Dedifferentiated amniotic fluid mesenchymal stem cell (primary cell): ENCODE results near the gene NAA35.
"Not testable (repeated sequence)": the region's sequence is repeated elsewhere in the genome, so short reads cannot be mapped to it uniquely, and the experiment has no call there.

ENCODE experiments used
- DNase-seq: peaks from one replicate; pipeline ENCODE4 v3.0.0-alpha.2; 2016; ENCODE audit errors: extremely low spot score

NAA35 gene

GRCh38 chr9:86034863-86035734 lies 94.2 kb downstream of the NAA35 start:
- no peak for DNase-seq

DNA sequence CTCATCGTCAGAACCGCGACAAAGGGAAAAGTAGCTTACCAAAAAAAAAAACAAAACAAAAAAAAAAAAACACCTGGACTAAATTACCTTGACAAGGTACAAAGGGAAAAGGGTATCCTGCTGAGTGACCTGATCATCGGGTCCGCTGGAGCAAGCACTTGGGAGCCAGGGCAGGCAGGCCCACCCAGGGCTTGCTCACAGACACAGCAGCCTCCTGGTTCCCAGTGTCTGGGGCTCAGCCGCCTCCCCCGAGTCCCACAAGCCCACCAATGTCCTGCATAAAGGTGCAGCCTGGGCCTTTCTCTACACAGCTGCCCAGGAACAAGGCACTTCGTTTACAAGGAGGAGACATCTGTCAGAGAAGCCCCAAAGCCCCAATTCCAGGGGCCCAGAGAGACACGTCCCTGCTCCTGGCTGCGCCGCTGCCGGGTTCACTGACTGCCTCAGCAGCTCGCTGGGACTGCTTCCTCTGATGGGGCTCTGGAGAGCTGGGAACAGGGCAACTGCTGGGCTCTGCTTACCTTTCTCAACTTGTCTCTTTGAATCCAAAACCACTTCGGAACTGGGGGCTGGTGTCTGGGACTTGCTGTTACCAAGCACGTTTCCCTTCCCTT lies 95.0 kb downstream of the NAA35 start:
- no peak for DNase-seq

GRCh38 chr9:86036555-86036954 lies 95.6 kb downstream of the NAA35 start:
- DNase-seq, result no peak

DNA sequence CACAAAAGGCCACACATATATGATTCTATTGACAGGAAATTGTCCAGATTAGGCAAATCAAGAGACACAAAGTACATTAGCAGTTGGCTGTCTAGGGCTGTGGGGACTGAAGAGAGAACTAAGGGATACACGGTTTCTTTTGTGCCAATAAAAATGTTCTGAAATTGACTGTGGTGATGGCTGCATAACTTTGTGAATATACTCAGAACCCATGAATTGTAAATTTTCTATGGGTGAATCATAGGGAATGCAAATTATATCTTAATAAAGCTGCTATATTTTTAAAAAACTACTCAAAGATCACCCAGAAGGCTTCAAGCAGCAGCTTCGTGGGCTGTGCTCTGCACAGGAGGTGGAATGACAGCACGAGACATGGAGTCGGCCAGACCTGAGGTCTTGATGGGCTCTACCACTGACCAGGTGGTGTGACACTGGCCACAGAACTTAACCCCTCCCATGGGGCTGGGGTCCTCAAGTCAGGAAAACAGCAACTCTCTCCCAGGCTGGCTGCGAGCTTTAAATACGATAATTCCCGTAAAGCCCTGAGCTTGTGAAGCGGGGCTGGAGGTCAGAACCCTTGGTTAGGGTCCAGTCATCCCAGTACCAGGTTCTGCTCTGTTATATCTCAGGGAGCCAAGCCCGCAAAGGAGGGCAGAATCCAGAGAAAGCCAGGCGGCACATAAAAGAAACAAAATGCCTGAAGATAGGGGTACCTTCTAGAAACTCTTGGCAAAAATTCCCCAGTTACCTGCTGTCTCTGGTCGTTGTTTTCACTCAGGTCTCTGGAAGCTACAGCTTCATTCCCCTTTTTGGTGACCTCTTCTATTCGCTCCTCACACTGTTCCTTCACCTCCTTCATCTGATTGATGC lies 99.3 kb downstream of the NAA35 start:
- no peak for DNase-seq

- DNase-seq, result no peak
These were observed 99.9 kb downstream of the NAA35 start for GRCh38 chr9:86040861-86041155.

DNA sequence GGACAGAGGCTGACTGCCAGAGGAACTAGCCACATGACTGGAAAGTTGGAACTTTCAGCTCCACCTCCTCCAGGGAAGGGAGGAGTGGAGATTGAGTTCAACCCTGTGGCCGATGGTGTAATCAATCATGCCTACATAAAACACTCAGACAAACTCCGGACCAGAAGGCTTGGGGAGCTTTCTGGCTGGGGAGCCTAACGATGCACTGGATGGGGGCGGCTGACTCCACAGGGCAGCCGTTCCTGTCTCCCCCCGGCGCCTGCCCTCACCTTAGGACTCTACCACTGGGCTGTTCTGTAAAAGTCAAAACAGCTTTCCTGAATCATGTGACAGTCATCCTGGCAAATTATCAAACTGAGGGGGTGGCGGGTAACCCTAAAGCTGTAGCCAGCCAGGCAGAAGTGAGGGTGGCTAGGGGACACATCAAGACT lies 100.4 kb downstream of the NAA35 start:
- DNase-seq, result no peak

DNA sequence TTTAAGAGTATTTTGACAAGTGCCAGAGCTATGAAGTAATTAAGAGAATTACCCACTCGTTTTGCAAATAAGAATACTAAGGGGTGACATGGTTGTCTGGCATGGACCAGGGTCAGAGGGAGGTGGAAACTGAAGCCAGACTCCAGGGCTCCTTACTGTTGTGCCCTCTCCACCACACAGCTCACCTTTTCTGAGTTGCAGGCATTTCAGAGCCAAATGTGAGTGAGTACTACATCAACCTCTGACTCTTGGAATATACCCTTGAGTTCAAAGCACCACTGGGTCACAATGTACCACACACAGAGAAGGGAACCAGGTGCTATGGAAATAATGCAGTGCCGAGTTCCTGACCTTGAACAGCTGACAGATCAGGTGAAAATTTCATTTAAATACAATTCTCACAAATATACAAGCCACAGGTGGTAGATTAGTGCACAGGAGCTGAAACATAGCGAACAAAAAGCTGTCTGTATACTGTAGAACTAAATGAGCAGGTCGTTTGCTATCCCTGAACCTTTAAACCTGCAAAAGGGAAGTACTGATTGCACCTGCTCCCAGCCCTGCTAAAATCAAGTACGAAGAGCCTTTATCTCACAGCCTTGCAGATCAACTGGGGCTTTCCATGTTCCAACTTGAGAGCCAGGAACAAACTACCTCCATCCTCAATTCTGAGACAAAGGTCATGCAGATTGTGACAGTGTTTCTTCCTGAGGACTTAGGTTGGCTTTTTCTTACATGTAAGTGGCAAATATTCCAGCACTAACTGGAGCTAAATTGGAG lies 101.4 kb downstream of the NAA35 start:
- no peak for DNase-seq

- DNase-seq, result no peak
These were observed 102.6 kb downstream of the NAA35 start for GRCh38 chr9:86043586-86043985.

DNA sequence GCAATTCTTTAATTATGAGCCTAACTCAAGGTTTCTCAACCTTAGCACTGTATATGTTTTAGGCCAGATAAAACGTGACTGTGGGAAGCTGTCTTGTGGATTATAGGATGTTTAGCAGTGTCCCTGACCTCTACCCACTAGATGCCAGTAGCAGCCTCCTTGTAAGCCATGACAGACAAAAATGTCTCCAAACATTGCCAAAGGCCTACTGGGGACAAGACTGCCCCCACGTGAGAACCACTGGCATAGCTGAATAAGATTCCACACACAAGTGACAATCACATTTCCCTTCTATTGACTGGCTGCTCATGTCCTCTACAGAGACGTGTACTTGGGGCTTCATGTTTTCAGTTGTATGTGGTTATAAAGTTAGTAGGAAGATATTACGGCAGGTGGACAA lies 103.1 kb downstream of the NAA35 start:
- DNase-seq, result no peak

GRCh38 chr9:86045654-86046053 lies 104.7 kb downstream of the NAA35 start:
- DNase-seq, result no peak

- no peak for DNase-seq
These were observed 105.2 kb downstream of the NAA35 start for GRCh38 chr9:86046071-86046636.

- no peak for DNase-seq
These were observed 106.0 kb downstream of the NAA35 start for GRCh38 chr9:86046930-86047341.

GRCh38 chr9:86047361-86047760 lies 106.4 kb downstream of the NAA35 start:
- DNase-seq, result no peak

DNA sequence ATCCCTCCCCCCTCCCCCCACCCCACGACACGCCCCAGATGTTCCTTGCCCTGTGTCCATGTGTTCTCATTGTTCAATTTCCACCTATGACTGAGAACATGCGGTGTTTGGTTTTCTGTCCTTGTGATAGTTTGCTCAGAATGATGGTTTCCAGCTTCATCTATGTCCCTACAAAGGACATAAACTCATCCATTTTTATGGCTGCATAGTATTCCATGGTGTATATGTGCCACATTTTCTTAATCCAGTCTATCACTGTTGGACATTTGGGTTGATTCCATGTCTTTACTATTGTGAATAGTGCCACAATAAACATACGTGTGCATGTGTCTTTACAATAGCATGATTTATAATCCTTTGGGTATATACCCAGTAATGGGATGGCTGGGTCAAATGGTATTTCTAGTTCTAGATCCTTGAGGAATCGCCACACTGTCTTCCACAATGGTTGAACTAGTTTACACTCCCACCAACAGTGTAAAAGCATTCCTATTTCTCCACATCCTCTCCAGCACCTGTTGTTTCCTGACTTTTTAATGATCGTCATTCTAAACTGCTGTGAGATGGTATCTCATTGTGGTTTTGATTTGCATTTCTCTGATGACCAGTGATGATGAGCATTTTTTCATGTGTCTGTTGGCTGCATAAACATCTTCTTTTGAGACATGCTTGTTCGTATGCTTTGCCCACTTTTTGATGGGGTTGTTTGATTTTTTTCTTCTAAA lies 107.2 kb downstream of the NAA35 start:
- DNase-seq, result not testable (repeated sequence)

DNA sequence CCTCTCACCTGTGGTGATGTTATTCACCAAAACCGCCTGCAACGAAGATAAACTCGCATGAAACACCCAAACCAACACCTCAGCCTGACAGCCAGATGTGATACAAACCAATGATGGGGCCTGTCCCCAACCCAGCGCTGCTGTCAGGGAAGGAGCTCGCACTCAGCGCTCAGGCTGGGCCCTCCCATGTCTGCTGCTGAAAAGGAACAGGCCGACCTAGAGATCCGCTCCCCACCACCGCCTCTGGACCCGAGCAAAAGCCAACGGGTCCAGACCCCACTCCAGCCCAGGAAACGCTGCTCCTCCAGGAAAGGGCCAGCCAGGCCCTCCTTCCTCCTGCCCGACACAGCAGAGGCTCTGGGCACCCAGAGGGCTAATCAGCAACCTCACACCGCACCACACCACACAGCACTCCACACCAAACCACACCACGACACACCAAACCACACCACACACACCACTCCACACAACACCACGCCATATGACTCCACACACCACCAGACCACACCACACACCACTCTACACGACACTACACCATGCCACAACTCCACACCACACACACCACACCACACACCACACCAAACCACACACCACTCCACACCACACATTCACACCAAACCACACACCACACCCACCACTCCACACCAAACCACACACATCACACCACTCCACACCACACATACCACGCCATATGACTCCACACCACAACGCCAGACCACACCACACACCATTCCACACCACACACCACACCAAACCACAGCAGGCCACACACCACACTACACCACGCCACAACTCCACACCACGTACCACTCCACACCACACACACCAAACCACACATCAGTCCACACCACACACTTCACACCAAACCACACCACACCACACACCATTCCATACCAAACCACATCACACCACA lies 111.9 kb downstream of the NAA35 start:
- DNase-seq, result no peak

GRCh38 chr9:86054695-86055094 lies 113.7 kb downstream of the NAA35 start:
- DNase-seq, result no peak

- DNase-seq, result no peak
These were observed 116.5 kb downstream of the NAA35 start for GRCh38 chr9:86057491-86057890.

DNA sequence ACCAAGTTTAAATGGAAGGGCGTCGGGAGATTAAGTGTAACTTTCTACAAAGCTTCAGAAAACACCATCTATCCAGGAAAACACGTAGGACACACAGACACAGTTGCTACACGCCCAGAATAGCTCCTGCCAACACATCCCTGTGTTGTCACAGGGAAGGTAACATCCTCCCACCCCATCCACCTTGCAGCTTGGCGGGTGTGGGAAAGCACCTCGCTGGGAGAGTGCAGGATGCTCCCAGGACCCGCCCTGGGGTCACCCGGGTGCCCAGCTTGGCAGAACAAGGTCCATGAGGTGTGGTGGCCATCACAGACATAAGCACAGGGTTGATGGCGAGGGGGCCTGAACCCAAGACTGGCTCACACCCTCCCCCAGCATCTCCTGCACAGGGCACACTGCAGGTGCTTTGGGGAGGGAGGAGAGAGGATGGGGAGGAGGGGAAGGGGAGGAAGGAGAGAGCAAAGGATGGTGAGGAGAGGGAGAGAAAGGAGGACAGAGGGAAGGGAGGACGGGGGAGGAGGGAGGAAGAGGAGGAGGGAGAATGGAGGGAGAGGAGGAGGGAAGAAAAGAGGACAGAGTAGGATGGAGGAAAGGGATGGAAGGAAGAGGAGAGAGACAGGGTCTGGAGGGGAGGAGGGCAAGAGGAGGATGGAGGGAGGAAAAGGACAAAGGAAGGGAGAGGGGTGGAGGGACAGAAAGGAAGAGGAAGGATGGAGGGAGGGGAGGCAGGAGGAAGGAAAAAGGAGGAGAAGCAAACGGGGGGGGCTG lies 121.2 kb downstream of the NAA35 start:
- no peak for DNase-seq
